Activated CD4-positive, alpha-beta memory T cell treated with anti-CD3 and anti-CD28 coated beads, Interleukin-2, amount 10 ng/mL, durations not matched to agents 7 days and 5 days (primary cell): ENCODE measurements around the gene SERPINB5. TPM values are rescaled to one million over a fixed set of nuclear protein-coding genes. Genes with fewer than 3 reads are reported as not detected.

ENCODE experiments used
- CTCF ChIA-PET: fragments of 350-600 bp; sonication (Branson Sonifier 250); formaldehyde crosslinking; loops from one replicate; lab custom pipeline; 2021; ENCODE audit warnings: antibody characterized with exemption, inconsistent platforms; lab: Charles Lee
- POLR2A ChIA-PET: fragments of 350-600 bp; sonication (Branson Sonifier 250); formaldehyde crosslinking; loops from one replicate; lab custom pipeline; 2021; ENCODE audit warnings: antibody characterized with exemption; lab: Charles Lee
- DNase-seq: peaks from one replicate; pipeline ENCODE4 v3.0.0-alpha.2; 2020
- H3K27ac Mint-ChIP-seq: one replicate; pipeline ENCODE4 v1.8.0; 2021; ENCODE audit warnings: mild to moderate bottlenecking, mixed read lengths
- H3K27me3 Mint-ChIP-seq: one replicate; pipeline ENCODE4 v1.8.0; 2021; ENCODE audit warnings: mixed read lengths
- H3K36me3 Mint-ChIP-seq: one replicate; pipeline ENCODE4 v1.8.0; 2021; ENCODE audit warnings: low read depth, mixed read lengths
- H3K4me1 Mint-ChIP-seq: one replicate; pipeline ENCODE4 v1.8.0; 2021; ENCODE audit warnings: mixed read lengths
- H3K4me3 Mint-ChIP-seq: one replicate; pipeline ENCODE4 v1.8.0; 2021; ENCODE audit warnings: mild to moderate bottlenecking, mixed read lengths
- H3K9me3 Mint-ChIP-seq: one replicate; pipeline ENCODE4 v1.8.0; 2021; ENCODE audit warnings: mixed read lengths
- total RNA-seq, 2 experiments: library from RNA; stranded (reverse); gene quantifications; one replicate each; pipeline ENCODE4 v1.2.3, GENCODE V29; 2021

SERPINB5 gene
- total RNA-seq, 2 experiments from 2014 or later = not detected

- ChIA-PET POLR2A (no interaction called here), CTCF (interaction anchor here (5.7 kb wide), 1 partner anchor 64 kb away, joined by 104 read pairs; no protein-coding TSS in a partner anchor)
- Mint-ChIP-seq H3K27me3 (peaks cover 29% of the 10 kb centered on the region), H3K36me3 (no peaks in the 10 kb centered on the region), H3K4me1 (no peaks in the 10 kb centered on the region), H3K9me3 (no peaks in the 10 kb centered on the region), H3K4me3 (no peak overlapping the region), H3K27ac (no peak overlapping the region)
- no peak for DNase-seq
Measured at GRCh38 chr18:63514326-63514725, 37.6 kb downstream of the SERPINB5 start.

- Mint-ChIP-seq H3K36me3 (no peaks in the 10 kb centered on the region), H3K27ac (no peak overlapping the region), H3K9me3 (no peaks in the 10 kb centered on the region), H3K4me3 (no peak overlapping the region), H3K4me1 (no peaks in the 10 kb centered on the region), H3K27me3 (peaks cover 29% of the 10 kb centered on the region)
- CTCF ChIA-PET = interaction anchor here (0.9 to 5.7 kb wide), 3 partner anchors 8 to 421 kb away, joined by 3 to 104 read pairs (median 39); no protein-coding TSS in a partner anchor
- DNase-seq = no peak
- POLR2A ChIA-PET = no interaction called here
Measured at GRCh38 chr18:63514888-63515678, 38.3 kb downstream of the SERPINB5 start.

GRCh38 chr18:63515801-63516200, 39.0 kb downstream of the SERPINB5 start:
- no peak for DNase-seq
- no peak overlapping the region for H3K27ac Mint-ChIP-seq
- ChIA-PET POLR2A (no interaction called here), CTCF (interaction anchor here (1.2 to 5.7 kb wide), 3 partner anchors 9 to 62 kb away, joined by 3 to 104 read pairs (median 39); no protein-coding TSS in a partner anchor)
- no peaks in the 10 kb centered on the region for H3K36me3 Mint-ChIP-seq
- no peaks in the 10 kb centered on the region for H3K9me3 Mint-ChIP-seq
- H3K4me1 Mint-ChIP-seq = no peaks in the 10 kb centered on the region
- H3K4me3 Mint-ChIP-seq = no peak overlapping the region
- peaks cover 34% of the 10 kb centered on the region for H3K27me3 Mint-ChIP-seq

GRCh38 chr18:63518178-63519012, 41.6 kb downstream of the SERPINB5 start:
- peaks cover 36% of the 10 kb centered on the region for H3K27me3 Mint-ChIP-seq
- no peaks in the 10 kb centered on the region for H3K4me1 Mint-ChIP-seq
- POLR2A ChIA-PET = interaction anchor here (1.4 kb wide), 1 partner anchor 59 kb away, joined by 7 read pairs; no protein-coding TSS in a partner anchor
- CTCF ChIA-PET = interaction anchor here (0.7 to 5.7 kb wide), 27 partner anchors 8 to 650 kb away, joined by 3 to 104 read pairs (median 5); partner anchors contain the start of gene SERPINB12
- H3K36me3 Mint-ChIP-seq = no peaks in the 10 kb centered on the region
- no peaks in the 10 kb centered on the region for H3K9me3 Mint-ChIP-seq
- no peak overlapping the region for H3K4me3 Mint-ChIP-seq
- peak; percentile 63 for DNase-seq
- no peak overlapping the region for H3K27ac Mint-ChIP-seq

- POLR2A ChIA-PET = no interaction called here
- H3K4me3 Mint-ChIP-seq = no peak overlapping the region
- no peaks in the 10 kb centered on the region for H3K4me1 Mint-ChIP-seq
- H3K27ac Mint-ChIP-seq = no peak overlapping the region
- no peaks in the 10 kb centered on the region for H3K9me3 Mint-ChIP-seq
- H3K27me3 Mint-ChIP-seq = peaks cover 35% of the 10 kb centered on the region
- no peak for DNase-seq
- CTCF ChIA-PET = interaction anchor here (0.6 to 5.7 kb wide), 9 partner anchors 9 to 416 kb away, joined by 3 to 104 read pairs (median 3); partner anchors contain the start of gene SERPINB12
- H3K36me3 Mint-ChIP-seq = no peaks in the 10 kb centered on the region
Measured at GRCh38 chr18:63520053-63520685, 43.4 kb downstream of the SERPINB5 start.

GRCh38 chr18:63523660-63524059, 46.9 kb downstream of the SERPINB5 start:
- no peak for DNase-seq
- H3K4me3 Mint-ChIP-seq = no peak overlapping the region
- CTCF ChIA-PET = no interaction called here
- H3K27ac Mint-ChIP-seq = no peak overlapping the region
- H3K36me3 Mint-ChIP-seq = no peaks in the 10 kb centered on the region
- POLR2A ChIA-PET = no interaction called here
- peaks cover 36% of the 10 kb centered on the region for H3K27me3 Mint-ChIP-seq
- H3K4me1 Mint-ChIP-seq = no peaks in the 10 kb centered on the region
- H3K9me3 Mint-ChIP-seq = no peaks in the 10 kb centered on the region

GRCh38 chr18:63527251-63527650, 50.5 kb downstream of the SERPINB5 start:
- no peak overlapping the region for H3K4me3 Mint-ChIP-seq
- ChIA-PET POLR2A (no interaction called here), CTCF (interaction anchor here (2.8 to 3.6 kb wide), 2 partner anchors 9 to 51 kb away, joined by 15 to 19 read pairs; no protein-coding TSS in a partner anchor)
- no peaks in the 10 kb centered on the region for H3K36me3 Mint-ChIP-seq
- H3K4me1 Mint-ChIP-seq = peaks cover 1% of the 10 kb centered on the region
- no peaks in the 10 kb centered on the region for H3K9me3 Mint-ChIP-seq
- DNase-seq = no peak
- no peak overlapping the region for H3K27ac Mint-ChIP-seq
- H3K27me3 Mint-ChIP-seq = peaks cover 33% of the 10 kb centered on the region

- H3K4me1 Mint-ChIP-seq = peaks cover 6% of the 10 kb centered on the region
- H3K27ac Mint-ChIP-seq = no peak overlapping the region
- H3K27me3 Mint-ChIP-seq = peaks cover 31% of the 10 kb centered on the region
- no peaks in the 10 kb centered on the region for H3K9me3 Mint-ChIP-seq
- no peaks in the 10 kb centered on the region for H3K36me3 Mint-ChIP-seq
- ChIA-PET POLR2A (no interaction called here), CTCF (interaction anchor here (2.8 kb wide), 1 partner anchor 11 kb away, joined by 19 read pairs; no protein-coding TSS in a partner anchor)
- DNase-seq = no peak
- H3K4me3 Mint-ChIP-seq = no peak overlapping the region
Measured at GRCh38 chr18:63528863-63529492, 52.2 kb downstream of the SERPINB5 start.

GRCh38 chr18:63532471-63532870, 55.7 kb downstream of the SERPINB5 start:
- no peak overlapping the region for H3K4me3 Mint-ChIP-seq
- H3K4me1 Mint-ChIP-seq = peaks cover 14% of the 10 kb centered on the region
- H3K9me3 Mint-ChIP-seq = no peaks in the 10 kb centered on the region
- ChIA-PET POLR2A (no interaction called here), CTCF (no interaction called here)
- peaks cover 46% of the 10 kb centered on the region for H3K27me3 Mint-ChIP-seq
- H3K27ac Mint-ChIP-seq = no peak overlapping the region
- no peaks in the 10 kb centered on the region for H3K36me3 Mint-ChIP-seq
- no peak for DNase-seq

GRCh38 chr18:63534615-63535014, 57.9 kb downstream of the SERPINB5 start:
- no peak for DNase-seq
- Mint-ChIP-seq H3K4me3 (no peak overlapping the region), H3K27me3 (peaks cover 49% of the 10 kb centered on the region), H3K9me3 (no peaks in the 10 kb centered on the region), H3K27ac (no peak overlapping the region), H3K36me3 (no peaks in the 10 kb centered on the region), H3K4me1 (peaks cover 14% of the 10 kb centered on the region)
- CTCF ChIA-PET = interaction anchor here (1.5 to 2.3 kb wide), 2 partner anchors 23 to 29 kb away, joined by 3 to 6 read pairs; no protein-coding TSS in a partner anchor
- POLR2A ChIA-PET = no interaction called here

GRCh38 chr18:63539904-63540510, 63.2 kb downstream of the SERPINB5 start:
- no peaks in the 10 kb centered on the region for H3K9me3 Mint-ChIP-seq
- CTCF ChIA-PET = no interaction called here
- no peaks in the 10 kb centered on the region for H3K36me3 Mint-ChIP-seq
- POLR2A ChIA-PET = no interaction called here
- no peak overlapping the region for H3K4me3 Mint-ChIP-seq
- H3K4me1 Mint-ChIP-seq = no peaks in the 10 kb centered on the region
- peaks cover 50% of the 10 kb centered on the region for H3K27me3 Mint-ChIP-seq
- DNase-seq = no peak
- no peak overlapping the region for H3K27ac Mint-ChIP-seq

- Mint-ChIP-seq H3K36me3 (no peaks in the 10 kb centered on the region), H3K27me3 (peaks cover 55% of the 10 kb centered on the region), H3K4me1 (no peaks in the 10 kb centered on the region), H3K4me3 (no peak within 1 kb of the TSS), H3K27ac (no peak within 1 kb of the TSS), H3K9me3 (no peaks in the 10 kb centered on the region)
- ChIA-PET CTCF (interaction anchor here (2.0 to 2.1 kb wide), 2 partner anchors 23 to 36 kb away, joined by 5 to 12 read pairs; no protein-coding TSS in a partner anchor), POLR2A (no interaction called here)
- no peak for DNase-seq
Measured at GRCh38 chr18:63542069-63542468, 65.3 kb downstream of the SERPINB5 start, which contains the start of gene SERPINB12. SERPINB12 (plus strand) TSS chr18:63542369; CDS start chr18:63556160, 13,791 bp downstream.
